ENCODE data around the gene KANSL1L. TPM values are rescaled to one million over a fixed set of nuclear protein-coding genes. Genes with fewer than 3 reads are reported as not detected.

The KANSL1L gene
- total and polyA plus RNA-seq, 9 of the 15 experiments (the other 6 are each of a cell fraction or from before 2014, with no cell fraction given) = 1.3 to 6.7 (median 2.4) TPM

GRCh38 chr2:210000464-210001324 is 170.5 kb downstream of the KANSL1L start:
- Histone ChIP-seq H4K20me1 (replicated peaks; ENCODE audit: control insufficient read depth, insufficient read depth, low read length) (no peaks in the 10 kb centered on the region), H3K4me2 (ENCODE audit: insufficient read depth, low read length) (no peak overlapping the region), H2AFZ (ENCODE audit: low read depth, low read length) (no peak overlapping the region), H3K36me3 (ENCODE audit: control insufficient read depth, insufficient read depth, low read length) (peaks cover 19% of the 10 kb centered on the region), H3K4me1 (replicated peaks in 1 of 2; ENCODE audit: control insufficient read depth in 2 of 2, insufficient read depth in 2 of 2, low read length in 2 of 2) (peaks cover 6 to 14% of the 10 kb centered on the region in 2 experiments; a peak in 4 of 5 replicates), H3K9me1 (ENCODE audit: control insufficient read depth, insufficient read depth, low read length) (no peaks in the 10 kb centered on the region), H3K79me2 (ENCODE audit: control insufficient read depth, insufficient read depth, low read length) (peaks cover 33% of the 10 kb centered on the region), H3K4me3 (no peak overlapping the region), H3K27me3 (ENCODE audit: control insufficient read depth in 2 of 2, insufficient read depth in 2 of 2, low read length in 2 of 2) (no peaks in the 10 kb centered on the region), H3K9ac (ENCODE audit: insufficient read depth in 1 of 2, low read depth in 2 of 2, low read length in 2 of 2) (no peak overlapping the region), H3K27ac (ENCODE audit: extremely low read depth, low read depth, low read length) (no peak overlapping the region), H3K9me3 (replicated peaks; ENCODE audit: control insufficient read depth, insufficient read depth, low read depth, low read length) (no peaks in the 10 kb centered on the region)
- FAIRE-seq (no peak), DNase-seq (ENCODE audit: extremely low read depth in 1 of 4, low spot score in 3 of 4) (no peak), ATAC-seq (no peak)
- no peak for TF ChIP-seq ZNF165 (CRISPR knock-in tag; IDR thresholded peaks at IDR 0.05; ENCODE audit: borderline replicate concordance)
- TF ChIP-seq, protein P1, sequence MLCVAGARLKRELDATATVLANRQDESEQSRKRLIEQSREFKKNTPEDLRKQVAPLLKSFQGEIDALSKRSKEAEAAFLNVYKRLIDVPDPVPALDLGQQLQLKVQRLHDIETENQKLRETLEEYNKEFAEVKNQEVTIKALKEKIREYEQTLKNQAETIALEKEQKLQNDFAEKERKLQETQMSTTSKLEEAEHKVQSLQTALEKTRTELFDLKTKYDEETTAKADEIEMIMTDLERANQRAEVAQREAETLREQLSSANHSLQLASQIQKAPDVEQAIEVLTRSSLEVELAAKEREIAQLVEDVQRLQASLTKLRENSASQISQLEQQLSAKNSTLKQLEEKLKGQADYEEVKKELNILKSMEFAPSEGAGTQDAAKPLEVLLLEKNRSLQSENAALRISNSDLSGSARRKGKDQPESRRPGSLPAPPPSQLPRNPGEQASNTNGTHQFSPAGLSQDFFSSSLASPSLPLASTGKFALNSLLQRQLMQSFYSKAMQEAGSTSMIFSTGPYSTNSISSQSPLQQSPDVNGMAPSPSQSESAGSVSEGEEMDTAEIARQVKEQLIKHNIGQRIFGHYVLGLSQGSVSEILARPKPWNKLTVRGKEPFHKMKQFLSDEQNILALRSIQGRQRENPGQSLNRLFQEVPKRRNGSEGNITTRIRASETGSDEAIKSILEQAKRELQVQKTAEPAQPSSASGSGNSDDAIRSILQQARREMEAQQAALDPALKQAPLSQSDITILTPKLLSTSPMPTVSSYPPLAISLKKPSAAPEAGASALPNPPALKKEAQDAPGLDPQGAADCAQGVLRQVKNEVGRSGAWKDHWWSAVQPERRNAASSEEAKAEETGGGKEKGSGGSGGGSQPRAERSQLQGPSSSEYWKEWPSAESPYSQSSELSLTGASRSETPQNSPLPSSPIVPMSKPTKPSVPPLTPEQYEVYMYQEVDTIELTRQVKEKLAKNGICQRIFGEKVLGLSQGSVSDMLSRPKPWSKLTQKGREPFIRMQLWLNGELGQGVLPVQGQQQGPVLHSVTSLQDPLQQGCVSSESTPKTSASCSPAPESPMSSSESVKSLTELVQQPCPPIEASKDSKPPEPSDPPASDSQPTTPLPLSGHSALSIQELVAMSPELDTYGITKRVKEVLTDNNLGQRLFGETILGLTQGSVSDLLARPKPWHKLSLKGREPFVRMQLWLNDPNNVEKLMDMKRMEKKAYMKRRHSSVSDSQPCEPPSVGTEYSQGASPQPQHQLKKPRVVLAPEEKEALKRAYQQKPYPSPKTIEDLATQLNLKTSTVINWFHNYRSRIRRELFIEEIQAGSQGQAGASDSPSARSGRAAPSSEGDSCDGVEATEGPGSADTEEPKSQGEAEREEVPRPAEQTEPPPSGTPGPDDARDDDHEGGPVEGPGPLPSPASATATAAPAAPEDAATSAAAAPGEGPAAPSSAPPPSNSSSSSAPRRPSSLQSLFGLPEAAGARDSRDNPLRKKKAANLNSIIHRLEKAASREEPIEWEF (CRISPR knock-in tag; IDR thresholded peaks at IDR 0.05) = no peak
- in situ Hi-C loops (cut with MboI) (loop anchor here (25.0 kb wide), 1 partner anchor 462 kb away; no protein-coding TSS in a partner anchor), intact Hi-C loops (cut with micrococcal nuclease) (no loop called here)
- ChIA-PET CTCF (ENCODE audit: low intra/inter-chr PET ratio) (no interaction called here), POLR2A (no interaction called here)
- no TSS peak for BruUV-seq (replicated peaks)
- 86% methylated on average over 10 of the region's 32 CpGs for WGBS (ENCODE audit: insufficient coverage, low coverage, missing lambda C conversion rate)

Measured in K562 (cell line).